ENCODE measurements around the gene ZBTB7C.

Gene ZBTB7C

DNA sequence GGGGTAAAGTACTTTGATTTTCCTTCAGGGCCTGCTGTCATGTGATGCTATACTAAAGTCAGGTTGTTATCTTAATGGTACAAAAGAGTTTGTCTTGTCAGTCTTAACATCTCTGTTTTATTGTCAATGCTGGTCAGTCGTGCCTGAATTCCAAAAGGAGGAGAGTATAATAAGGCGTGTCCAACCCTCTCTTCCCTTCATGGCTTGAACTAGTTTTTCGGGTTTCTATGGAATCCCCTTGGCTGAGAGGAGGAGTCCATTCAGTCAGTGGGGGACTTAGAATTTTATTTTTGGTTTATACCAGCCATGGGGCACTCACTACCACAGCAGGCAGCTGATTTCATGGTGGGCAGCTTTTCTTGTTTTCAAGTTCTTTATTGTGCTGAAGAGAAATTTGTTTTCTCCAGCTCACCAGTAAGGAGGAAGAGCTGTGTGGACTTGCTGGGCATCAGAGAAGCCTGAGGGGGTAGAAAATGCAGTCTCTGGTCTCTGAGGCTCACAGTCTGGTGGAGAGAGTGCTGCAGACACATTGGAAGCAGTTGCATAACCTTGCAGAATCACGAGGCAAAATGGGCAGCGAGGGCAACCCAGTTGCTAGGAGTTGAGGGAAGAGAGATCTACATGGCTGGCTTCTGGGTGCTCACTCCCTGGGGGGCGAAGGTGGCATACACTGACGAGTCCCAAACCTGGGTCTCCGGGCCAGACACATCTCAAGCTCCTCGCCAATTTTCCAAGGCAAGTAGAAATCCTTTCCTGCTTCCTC is 193.1 kb downstream of the ZBTB7C start:
- no peak for DNase-seq (ENCODE audit: low read depth)

DNA sequence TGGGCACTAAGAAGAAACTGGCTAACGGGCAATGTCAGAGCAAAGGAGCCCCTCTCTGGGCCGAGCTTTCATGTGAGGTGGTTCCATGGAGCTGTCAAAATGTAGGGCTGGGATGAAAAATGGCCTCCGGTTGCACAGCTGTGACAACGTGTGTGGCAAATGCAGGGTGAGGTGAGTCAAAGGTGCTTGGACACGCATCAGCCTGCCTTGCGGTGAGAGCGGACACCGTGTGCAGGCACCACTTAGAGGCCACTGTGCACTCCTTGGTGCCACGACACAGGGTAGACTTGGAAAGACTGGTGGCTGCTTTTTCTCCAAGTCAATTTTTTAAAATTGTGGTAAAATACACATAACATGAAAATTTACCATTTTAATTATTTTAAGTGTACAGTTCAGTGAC is 195.4 kb downstream of the ZBTB7C start:
- DNase-seq (ENCODE audit: low read depth), result no peak

DNA sequence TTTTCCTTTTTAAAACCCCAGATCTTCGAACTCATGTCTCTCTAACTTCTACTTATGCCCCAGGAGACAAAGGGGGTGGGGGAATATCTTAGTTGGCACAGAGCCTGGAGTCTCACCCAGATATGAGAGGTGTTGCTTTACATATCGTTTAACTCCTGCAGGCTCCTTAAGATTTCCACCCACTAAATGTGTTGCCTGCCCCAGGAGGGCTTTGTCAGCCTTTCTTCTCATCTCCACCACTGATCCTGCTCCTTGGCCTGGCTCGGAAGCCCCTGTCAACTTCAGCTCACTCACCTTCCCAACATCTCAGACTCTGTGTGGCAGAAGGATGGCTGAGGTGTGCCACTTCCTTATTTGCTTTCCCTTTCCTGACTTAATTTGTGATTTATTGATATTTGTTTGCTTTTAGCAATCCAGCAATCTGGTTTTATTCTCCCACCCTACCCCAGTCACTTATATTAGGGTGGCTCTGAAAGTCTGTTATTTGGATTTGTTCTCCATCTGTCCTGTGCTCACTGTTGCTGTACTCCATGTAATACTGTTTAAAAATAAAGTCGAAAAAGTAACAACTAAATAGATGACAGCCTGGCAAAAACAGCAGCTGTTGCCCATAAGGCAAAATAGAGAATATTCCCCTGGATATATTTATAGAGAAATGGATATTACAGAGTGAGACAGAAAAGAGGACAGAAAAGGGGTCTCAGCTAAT is 200.6 kb downstream of the ZBTB7C start:
- DNase-seq (ENCODE audit: low read depth), result no peak

DNA sequence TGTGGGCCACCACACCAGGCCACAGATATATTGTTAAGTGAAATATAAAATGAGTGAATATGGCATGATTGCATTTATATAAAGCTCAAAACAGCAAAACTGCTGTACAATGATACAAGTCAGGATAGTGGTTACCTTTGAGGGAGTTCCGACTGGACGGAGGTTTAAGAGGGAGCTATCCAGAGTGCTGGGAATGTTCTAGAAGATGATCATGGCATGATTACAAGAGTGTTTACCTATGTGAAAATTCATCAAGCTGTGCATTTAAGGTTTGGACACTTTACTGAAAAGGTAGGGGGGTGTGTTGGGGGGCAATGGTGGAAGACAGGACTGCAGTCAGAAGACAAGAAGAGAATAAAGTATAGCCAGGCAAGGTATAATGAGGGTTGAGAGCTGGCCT is 201.4 kb downstream of the ZBTB7C start:
- DNase-seq (ENCODE audit: low read depth), result no peak

DNA sequence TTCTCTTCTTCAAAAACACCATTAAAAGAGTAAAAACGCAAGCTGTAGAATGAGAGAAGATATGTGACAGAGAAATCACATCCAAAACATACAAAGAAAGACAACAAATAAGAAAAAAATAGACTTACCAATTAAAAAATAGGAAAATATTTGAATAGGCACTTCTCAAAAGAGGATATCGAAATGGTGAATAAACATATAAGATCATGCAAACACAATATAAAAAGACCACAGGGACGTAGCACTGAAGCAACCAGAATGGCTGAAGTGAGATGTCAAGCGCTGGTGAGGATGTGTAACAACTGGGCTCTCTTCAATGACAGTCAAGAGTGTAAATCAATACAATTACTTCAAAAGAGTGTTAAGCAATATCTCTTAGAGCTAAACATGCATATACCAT is 202.3 kb downstream of the ZBTB7C start:
- DNase-seq (ENCODE audit: low read depth), result no peak

DNA sequence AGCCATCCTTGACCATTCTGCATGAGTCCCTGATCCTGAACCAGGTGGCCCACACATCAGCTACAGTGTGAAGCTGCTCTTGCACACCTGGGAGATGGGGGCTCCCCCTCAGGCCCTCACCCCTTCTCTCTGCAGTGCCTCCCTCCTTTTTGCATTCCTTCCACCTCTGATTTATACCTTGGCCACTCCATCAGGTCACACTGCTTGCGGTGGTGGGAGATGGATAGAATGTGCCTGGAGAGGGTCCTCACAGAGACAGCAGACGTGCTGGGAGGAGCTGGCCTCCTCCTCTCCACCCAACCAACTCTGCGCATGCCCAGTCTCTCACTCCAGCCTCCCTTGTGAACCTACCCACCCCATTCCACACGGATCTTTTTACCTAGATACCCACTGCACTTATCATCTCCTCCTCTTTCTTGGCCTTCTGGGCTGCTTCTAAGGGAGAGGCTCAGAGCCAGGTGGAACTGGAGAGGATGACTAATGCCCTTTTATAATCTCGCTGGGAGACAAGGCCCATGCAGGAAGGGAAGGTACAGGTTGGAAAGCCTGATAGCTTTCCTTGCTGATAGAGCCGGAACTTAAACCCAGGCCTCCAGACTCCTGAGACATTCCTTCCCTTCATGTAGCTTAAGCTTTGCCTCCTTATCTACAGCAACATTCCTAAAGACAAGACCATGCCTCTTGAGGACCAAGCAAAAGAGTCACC is 205.1 kb downstream of the ZBTB7C start:
- no peak for DNase-seq (ENCODE audit: low read depth)

DNA sequence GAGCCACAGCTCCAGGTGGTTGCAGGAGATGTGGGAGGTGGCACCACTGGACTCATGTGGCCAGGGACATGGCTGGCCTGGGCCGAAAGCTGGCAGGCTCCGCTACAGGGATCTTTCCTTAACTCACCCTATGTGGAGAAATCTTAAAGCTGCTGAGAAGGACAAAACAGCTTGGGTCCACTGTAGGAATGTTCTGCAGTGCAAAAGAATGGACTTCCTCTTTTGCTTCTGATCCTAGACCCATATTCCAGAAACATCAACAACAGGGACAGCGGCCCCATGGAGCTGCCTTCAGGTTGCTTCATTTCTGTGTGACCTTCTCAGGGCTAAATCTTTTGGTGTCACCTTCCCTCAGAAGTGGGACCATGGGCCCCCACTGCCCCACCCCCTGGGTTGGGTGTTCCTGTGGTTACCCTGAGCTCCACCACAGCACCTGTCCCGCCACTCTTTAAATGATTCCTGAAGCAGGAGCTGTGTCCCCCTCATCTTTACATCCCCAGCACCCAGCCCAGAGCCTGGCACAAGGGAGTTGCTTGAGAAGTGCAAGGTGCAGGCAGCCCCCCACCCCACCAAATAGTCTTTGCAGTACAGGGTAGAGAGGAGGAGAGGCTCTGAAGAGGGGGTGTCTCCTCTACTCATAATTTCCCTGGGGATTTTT is 205.8 kb downstream of the ZBTB7C start:
- no peak for DNase-seq (ENCODE audit: low read depth)

DNA sequence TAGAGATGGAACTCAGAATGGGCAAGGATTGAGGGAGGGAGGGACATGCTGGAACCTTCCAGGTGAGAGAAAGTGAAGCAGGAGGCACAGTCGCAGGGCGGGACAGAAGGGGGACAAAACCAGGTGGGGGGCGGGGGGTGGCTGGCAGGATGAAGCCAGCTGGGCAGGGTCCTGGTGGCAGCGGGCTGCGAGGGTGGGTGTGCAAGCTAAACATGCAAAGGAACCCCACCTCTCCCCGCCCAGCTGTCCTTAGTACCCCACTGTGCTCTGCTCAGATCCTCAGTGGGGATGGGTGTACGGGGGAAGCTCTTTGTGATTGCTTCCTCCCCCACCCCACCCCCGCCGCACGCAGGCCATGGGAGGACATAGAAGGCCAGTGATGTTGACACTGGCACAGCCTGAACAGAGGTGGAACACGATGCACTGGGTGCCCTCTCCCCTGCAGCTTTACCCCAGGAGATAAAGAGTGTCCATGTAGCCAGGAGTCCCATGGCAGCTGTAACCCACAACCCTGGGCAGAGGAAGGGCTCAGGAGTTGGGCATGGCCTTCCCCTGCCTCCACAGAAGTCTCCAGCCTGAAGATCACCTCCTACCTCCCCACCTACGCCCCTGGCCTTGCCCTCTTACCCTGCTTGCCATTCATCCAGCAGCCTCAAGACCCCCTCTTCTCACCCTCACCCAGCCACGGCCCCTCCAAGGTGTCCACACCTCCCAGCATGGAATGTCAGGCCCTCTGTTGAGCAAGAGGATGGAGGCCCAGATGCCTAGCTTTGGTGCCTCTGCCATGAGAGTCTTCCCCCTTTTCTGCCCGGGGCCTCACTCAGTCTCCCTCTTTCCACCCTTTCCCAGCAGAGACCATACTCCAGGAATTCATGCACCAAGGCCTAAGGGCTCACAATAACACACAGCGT is 206.6 kb downstream of the ZBTB7C start:
- DNase-seq (ENCODE audit: low read depth), result no peak

DNA sequence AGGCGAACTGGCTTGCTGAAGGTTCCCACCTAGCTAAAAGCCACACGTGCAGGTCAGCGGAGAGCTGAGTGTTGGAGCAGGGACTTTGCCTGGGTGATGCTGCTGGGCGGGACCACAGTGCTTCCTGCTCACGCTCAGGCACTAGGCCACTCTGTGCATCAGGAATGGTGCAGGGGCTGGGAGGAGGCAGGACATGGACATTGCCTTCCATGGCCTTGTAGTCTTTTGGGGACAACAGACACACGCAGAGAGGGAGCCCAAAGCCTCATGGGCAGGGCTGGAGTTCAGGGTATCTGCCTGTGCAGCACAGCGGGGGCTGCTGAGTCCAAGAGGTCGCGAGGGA is 207.2 kb downstream of the ZBTB7C start:
- DNase-seq (ENCODE audit: low read depth), result no peak

DNA sequence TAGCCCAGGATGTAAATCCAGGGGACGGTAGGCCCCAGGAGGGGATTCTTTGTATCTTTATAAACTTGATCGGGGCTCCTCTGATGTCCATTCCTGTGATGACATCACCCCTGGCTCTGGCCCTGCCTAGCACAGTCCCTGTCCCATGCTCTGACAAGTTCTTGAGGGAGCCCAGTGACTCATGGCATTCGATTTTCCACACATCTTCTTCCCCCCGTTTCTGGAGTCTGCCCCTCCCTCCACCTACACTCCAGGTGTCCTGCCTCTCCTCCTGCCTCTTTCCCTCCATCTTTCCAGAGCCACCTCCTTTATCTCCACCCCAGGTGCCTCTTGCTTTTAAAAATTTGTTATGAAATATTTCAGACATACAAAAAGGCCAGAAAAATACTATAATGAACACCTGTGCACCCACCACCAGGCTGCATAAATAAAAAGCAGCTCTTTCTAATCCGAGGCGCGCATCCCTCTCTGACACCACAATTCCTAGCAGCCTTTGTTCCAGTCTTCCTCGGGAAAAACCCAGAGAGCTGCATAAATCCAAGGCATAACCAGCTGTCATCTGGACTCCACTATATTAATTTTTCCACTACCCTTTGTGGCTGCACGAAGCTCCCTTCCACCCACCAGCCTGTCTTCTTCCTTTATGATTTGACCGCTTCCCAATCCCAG is 207.7 kb downstream of the ZBTB7C start:
- no peak for DNase-seq (ENCODE audit: low read depth)

DNA sequence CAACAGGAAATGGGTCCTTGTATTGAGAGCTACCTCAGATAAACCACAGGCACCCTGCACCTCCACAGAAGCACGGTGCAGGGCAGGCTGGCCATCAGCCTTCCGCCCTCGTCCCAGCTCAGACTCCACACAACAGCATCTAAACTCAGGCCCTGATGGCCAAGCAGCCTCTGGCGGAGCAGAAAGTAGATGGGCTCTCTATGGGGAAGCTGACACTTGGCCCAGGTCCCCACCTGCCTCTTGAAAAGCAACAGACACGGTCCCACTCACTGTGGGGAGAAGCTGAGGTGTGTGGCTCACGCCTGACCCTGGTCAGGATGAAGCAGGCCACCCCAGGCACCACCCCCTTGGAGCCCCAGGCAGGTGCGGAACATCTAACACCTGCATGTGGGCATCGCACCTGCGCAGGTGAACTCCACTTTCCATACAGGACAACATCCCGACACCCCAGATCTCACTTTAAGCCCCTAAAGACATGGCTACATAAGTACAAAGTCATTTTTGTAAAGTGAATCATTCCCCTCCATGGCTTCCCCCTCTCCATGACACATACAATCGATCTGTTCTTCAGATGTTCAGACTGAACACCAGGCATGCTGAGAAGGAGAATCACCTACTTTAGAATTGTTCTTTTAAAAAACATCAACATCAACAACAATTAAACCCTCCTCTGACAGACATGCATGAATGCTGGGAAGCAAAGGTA is 208.4 kb downstream of the ZBTB7C start:
- no peak for DNase-seq (ENCODE audit: low read depth)

DNA sequence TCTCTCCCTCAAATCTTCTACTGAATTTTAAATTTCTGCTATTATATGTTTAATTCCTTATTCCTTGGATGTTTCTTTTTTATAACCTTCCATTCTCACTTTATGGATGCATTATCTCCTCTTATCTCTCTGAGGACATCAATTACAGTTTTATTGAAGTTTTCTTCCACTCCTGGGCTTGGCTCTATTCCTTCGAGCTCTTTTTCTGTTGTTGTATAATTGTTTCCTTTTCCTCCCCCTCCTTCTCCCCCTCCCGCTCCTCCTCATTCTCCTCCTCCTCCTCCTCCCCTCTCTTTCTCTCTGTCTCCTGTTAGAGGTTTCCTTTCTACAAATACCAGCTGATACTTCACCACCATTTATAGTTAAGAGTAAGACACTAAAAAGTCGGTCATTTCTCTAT is 209.8 kb downstream of the ZBTB7C start:
- DNase-seq (ENCODE audit: low read depth), result no peak

DNA sequence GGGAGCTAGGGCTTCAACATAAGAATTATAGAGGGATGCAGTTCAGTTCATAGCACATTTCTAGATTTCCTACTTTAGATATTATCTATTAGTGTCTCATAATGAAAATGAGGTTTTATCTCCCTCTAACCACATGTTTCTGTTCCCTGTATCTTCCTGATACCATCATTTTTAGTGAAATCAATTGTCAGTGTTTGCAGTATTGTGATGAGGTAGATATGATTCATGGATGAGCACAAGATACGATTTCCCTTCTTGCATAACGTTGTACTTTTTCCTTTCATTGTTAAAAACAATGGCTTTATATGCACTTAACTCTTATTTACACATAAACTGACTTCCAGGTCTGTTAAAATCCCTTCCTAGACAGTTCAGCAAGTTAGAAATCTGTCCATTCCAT is 211.4 kb downstream of the ZBTB7C start:
- DNase-seq (ENCODE audit: low read depth), result no peak

DNA sequence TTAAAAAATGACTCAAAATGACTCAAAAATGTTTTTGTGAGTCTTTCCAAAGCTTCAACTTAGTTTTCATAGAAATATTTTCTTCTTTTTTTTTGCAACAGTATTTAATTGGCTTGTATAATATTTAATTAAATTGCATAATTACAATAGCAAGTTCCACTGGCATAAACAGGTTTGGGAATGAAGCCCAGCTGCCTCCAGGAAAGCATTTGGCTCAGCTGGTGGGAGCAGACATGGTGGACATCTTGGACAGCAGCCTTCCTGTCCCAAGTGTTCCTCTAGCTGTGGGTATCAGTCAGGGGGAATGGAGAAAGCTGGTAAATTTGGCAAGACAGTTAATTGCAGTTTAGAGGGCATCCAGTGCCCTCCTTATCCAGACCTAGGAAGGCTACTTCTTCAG is 213.4 kb downstream of the ZBTB7C start:
- no peak for DNase-seq (ENCODE audit: low read depth)

DNA sequence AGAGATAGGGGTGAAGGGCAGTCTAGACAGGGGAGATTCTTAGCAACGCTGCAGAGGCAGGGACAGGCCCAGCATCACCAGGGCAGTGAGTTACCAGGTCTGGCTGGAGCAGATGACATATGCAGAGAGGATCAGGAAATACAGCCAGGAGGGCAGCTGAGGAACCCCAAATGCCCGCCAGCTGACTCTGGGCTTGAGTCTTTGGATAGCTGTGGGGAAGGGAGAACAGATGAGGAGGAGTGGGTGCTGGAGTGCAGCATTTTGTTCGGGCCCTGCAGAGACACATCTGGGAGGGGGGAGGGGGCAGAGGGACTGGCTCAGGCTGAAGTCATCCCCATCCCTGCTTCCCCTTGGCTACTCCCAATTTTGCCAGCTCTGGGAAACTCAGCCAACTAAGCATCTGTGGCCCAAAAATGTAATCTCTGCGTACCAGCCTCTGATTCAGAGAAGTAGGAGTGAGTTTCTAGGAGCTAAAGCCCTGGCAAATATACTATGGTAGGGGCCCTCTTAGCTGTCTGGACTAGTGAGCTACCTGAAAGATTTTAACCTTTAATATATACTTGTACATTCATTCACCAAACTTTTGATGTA is 214.5 kb downstream of the ZBTB7C start:
- DNase-seq (ENCODE audit: low read depth), result no peak

DNA sequence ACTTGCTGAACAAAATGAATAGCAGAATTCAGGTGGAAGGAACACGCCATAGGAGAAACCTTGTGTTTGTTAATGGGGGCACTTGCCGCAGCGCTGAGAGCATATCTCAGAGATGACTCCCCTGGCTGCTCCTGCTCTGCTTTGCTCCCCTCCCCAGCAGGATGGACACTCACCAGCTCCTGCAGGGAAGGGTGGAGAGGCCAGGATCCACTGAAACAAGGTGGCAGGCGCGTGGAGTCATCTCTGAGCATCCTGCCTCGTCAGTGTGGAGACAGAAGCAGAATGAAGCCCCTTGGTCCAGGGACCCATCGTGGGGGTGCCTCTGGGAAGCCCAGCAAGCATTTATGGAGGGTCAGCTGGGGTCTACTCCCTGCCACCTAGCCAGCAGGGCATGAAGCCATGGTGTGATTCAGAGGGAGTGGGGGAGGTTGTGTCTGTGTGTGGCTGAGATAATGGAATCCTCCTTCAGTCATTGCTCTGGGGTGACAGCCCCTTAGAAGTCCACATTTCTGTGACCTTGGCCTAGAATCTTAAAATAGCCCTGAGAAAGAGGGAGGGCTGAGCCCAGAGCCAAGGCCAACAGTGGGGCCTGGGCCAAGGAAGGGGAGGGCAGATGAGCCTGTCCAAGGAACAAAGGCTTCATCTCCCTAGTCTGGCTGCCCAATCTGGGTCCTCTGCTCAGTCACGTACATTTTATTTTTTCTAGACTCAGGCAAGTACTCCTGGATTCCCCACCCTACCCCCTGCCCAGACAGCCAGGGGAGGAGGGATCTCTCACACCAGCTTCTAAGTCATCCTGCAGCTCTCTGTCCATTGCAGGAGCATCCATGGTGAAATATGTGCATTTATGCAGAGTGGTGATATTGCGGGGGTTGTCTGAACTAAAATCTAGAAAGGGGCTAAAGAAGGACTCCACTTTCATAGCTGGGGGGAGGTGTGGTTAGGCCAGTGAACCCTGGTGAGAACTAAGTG is 215.4 kb downstream of the ZBTB7C start:
- no peak for DNase-seq (ENCODE audit: low read depth)

DNA sequence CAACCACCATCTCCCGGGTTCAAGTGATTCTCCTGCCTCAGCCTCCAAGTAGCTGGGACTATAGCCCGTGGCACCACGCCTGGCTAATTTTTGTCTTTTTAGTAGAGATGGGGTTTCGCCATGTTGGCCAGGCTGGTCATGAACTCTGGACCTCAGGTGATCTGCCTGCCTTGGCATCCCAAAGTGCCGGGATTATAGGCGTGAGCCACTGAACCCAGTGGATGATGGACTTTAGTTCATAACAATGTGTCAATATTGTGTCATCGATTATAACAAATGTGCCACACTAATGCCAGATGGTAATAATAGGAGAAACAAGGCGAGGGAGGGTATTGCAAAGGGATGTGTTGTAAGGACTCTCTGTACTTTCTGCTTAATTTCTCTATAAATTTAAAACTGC is 216.6 kb downstream of the ZBTB7C start:
- DNase-seq (ENCODE audit: low read depth), result no peak

DNA sequence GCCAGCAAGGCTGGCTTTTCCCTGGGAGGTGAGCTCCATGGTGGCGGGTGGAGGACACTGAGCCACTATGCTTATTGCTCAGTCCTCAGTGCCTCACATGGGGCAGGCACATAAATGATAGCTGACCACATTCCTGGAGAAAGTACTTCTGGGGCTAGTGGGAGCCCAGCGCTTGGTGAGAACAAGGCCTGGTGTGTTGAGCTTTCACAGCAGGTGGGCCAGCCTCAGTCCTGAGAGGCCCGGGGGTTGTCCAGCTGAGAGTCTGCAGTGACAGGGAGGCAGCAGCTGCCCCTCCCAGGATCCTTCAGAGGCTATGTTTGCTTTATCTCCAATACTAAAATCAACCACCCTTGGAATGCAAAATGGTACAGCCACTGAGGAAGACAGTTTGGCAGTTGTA is 217.7 kb downstream of the ZBTB7C start:
- no peak for DNase-seq (ENCODE audit: low read depth)

DNA sequence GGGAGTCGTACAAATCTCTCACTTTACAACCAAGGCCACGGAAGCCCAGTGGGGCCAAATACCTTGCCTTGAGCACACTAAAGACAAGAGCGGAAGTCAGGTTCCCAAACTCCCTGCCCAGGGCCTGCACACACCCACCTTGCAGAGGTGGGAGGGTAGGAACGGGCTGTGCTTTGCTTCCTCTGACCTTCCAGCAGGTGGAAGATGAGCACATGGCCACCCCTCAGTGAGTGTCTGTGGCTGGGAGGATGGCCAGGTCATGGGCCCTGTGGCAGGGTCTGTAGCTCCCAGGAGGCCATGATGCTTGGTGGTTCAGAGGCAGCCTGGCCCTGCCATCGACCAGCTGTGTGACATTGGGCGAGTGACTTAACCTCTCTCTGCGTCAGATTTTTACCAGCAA is 218.2 kb downstream of the ZBTB7C start:
- no peak for DNase-seq (ENCODE audit: low read depth)

Measured in activated gamma-delta T cell treated with anti-CD3 and anti-CD28 coated beads, Interleukin-2, amount 50 U/mL, for 16 hours (primary cell).